Kidney glomerular epithelial cell (primary cell): ENCODE results near the gene CFAP210.
"Not testable (repeated sequence)": the region's sequence is repeated elsewhere in the genome, so short reads cannot be mapped to it uniquely, and the experiment has no call there.

ENCODE experiments used
- DNase-seq: peaks from one replicate; lab custom pipeline; 2025; lab: John Stamatoyannopoulos, UW

CFAP210 gene

DNA sequence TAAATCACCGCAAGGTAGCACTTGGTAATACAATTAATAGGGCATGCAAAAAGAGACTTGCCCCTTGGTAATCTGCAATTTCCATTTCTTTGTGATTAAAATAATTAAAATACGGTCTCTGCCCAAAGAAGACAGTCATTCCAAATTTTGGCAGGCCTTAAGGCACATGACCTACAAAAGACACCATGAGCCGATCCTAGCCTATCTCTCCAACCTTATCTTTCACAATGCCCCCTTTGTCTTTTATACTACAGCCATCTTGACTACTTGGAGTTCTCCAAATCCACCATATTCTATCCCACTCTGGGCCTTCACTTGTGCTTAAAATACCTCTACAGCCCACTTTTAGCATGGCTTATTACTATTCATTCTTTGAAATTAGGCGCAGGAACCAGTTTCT, 23.3 kb downstream of the CFAP210 start:
- no peak for DNase-seq

DNA sequence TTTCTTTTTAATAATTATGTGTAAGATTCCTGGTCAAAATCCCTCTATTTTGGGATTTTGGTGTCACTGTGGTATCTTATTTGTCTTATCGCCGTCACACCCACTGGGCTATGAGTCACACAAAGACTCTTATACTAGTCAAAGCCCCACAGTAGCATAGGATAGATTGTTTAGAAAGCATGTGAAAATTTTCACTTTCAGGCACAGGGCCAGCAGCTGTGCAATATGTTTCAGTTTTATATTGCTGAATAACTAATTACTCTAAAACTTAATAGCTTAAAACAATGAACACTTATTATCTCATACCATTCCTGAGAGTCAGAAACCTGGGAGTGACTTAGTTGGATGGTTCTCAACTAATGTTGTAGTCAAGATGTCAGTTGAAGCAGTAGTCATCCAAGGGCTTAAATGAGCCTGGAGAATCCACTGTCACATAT, 24.0 kb downstream of the CFAP210 start:
- DNase-seq, result no peak

DNA sequence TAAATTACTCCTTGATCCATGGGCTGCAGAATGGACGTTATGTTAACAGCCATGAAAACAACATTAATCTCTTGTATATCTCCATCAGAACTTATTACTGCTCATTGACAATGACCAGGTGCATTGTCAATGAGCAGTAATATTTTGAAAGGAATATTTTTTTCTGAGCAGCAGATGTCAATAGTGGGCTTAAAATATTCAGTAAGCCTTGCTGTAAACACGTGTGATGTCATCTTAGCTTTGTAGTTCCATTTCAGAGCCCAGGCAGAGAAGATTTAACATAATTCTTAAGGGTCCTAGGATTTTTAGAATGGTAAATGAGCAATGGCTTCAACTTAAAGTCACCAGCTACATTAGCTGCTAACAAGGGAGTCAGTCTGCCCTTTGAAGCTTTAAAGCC, 26.6 kb downstream of the CFAP210 start:
- no peak for DNase-seq

DNA sequence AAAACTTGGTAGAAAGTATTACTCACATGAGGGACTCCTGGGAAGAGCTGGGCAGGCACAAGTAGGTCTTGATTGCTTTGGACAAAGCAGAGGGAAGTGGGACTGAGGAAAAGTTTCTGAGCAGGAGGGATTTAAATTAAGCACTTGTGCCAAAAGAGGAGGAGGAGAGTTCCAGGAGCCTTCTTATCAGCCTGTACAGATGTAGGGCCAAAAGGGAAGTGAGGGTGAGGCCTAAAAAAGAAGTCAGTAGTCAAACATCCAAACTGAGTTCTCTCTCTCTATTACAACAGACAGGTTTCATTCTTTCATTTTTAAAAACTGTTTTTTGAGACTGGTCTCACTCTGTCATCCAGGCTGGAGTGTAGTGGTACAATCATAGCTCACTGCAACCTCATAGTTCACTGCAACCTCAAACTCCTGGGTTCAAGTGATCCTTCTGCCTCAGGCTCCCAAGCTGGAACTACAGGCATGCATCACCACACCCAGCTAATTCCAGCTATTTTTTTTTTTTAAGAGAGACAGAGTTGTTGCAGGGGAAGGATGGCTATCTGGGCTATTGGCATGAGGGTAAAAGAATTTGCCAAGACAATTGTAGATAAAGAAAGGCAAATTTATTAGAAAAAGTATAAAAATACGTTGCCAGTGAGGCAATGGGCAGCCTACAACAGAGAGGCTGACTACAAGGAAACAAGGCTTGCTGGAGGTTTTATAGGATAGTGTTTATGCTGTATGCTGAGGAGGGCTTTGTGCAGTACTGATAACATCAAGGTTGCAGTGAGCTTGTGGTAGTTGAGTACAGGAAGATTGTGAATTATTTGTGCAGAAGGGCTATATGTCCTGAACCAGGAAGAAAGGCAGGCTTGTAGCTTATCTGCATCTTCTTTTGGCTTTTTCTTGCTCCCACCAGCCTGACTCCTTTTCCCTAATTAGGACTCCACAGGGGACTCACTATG, 29.0 kb downstream of the CFAP210 start:
- no peak for DNase-seq

DNA sequence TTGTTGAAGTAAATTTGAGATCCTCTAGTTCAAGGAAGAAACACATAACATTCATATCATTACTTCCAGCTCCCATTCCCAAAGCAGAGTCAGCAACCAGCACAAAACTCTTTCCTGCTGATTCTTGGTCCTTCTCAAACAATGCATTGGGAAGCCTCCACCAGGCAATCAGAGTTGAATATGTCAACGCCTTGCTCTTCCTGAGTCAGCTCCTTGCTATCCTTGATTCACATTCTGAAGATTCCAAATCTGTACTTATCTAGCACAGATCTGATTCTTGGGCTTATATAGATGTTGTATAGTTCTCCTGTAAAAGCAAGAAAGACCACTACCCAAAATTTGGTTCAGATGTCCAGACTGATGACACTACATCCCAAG, 29.6 kb downstream of the CFAP210 start:
- DNase-seq, result no peak

DNA sequence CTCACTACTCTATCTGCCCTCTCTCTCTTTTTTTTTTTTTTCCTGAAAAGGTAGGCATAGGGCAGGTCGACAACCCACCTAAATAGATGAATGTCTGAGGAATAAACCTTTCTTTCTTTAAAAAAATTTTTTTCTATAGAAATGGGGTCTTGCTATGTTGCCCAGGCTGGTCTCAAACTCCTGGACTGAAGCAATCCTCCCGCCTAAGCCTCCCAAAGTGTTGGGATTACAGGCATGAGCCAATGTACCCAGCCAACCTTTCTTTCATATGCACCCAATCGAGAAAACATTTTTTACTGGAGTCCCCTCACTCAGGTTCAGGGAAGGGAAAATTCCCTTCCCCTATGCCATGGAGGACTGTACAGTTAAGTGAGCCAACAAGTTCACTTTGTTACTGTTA, 31.0 kb downstream of the CFAP210 start:
- DNase-seq, result no peak

DNA sequence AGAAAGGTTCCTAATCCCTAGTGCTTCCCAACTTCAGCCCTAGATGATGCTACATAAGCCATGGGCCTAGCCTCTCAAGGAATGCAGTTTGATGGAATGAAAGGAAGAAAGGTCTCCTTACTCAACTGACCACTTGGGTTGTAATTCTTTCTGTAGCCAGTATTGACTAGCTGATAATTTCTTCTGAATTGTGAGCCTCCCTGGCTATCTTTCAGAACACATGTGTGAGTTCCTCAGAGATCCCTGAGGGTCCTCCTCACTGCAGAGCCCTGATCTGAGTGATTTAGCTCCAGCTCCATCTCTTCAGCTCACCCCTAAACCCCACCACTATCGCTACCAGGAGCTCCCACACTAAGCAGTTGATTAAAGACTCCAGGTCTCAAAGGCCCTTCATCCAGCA, 31.5 kb downstream of the CFAP210 start:
- no peak for DNase-seq

DNA sequence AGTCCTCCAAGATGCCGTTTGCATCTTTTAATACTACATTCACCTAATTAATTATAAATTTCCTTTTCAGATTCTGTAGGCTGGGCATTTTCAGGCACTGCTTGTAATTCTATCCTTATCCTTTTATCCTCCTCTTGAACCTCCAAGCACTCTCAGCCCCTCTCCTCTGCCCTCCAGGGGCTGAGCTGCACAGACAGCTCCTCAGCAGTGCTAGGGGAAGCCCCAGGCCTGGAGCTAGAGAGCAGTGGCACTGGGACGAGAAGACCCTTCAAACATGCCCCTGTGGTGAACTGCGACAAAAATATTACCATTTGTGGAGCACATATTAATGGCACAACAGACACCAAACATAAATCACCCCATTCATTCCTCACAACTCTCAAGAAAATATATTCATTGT, 32.9 kb downstream of the CFAP210 start:
- no peak for DNase-seq

DNA sequence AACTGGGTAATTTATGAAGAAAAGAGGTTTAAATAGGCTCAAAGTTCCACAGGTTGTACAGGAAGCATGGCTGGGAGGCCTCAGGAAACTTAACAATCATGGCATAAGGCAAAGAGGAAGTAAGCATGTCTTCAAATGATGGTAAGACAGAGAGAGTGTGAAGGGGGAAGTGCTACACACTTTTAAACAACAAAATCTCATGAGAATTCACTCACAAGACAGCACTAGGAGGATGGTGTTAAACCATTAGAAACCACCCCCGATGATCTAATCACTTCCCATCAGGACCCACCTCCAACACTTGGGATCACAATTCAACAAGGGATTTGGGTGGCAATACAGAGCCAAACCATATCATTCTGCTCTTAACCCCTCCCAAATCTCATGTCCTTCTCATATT, 34.9 kb downstream of the CFAP210 start:
- DNase-seq, result no peak

DNA sequence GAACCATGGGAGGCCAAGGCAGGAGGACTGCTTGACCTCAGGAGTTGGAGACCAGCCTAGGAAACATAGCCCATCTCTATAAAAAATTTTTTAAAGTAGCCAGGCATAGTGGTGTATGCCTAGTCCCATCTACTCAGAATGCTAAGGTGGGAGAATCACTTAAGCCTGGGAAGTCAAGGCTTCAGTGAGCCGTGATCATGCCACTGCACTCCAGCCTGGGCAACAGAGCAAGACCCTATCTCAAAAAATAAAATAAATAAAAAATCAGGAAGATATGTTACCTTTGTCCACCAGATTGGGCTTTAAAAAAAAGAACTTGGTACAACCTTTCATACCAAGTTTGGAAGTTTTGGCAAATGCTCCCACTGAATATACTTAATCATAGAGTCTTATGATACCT, 35.3 kb downstream of the CFAP210 start:
- DNase-seq, result no peak

DNA sequence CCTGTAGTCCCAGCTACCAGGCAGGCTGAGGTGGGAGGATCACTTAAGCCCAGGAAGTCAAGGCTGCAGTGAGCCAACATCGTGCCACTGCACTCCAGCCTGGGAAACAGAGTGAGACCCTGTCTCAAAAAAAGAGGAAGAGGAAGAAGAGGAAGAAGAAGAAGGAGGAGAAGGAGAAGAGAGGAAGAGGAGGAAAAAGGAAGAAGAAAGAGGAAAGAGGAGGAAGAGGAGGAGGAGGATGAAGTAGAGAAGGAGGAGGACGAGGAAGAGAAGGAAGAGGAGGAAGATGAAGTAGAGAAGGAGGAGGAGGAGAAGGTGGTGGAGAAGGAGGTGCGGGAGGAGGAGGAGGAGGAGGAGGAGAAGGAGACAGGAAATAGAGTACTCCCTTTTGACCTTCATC, 38.0 kb downstream of the CFAP210 start:
- no peak for DNase-seq

DNA sequence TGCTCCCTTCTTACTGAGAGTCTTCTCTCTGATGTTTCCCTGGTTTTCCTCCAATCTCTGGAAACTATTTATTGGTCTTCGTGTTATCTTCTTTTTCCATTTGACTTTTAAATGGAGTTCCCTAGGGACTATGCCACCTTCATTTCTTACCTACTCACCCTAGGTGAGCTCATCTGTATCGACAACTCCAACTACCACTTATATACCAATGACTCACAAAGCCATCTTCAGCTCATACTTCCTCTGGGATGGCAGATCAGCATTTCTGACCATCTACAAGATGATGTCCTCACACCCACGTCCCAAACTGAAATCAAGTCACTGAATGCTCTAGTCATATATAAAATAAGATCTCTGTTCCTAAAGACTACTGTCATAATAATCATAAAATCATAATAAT, 40.6 kb downstream of the CFAP210 start:
- no peak for DNase-seq

DNA sequence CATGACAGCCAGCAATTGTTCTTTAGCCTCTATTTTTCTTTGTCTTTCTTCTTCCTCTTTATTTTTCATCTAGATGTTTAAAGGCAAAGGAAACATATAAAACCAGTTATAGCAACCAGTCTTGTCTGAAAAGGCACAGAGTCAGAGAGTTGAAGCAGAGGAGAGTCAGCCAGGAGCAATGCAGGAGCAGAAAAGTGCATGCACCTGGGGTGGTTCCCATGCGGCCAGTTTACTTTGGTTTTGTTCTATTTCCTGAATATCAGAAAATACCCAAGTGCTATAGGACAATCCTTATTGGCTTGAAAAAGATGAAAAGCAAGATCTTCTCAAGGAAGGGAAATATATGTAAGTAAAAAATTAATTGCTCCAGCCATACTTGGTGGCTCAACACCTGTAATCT, 44.9 kb downstream of the CFAP210 start:
- no peak for DNase-seq

DNA sequence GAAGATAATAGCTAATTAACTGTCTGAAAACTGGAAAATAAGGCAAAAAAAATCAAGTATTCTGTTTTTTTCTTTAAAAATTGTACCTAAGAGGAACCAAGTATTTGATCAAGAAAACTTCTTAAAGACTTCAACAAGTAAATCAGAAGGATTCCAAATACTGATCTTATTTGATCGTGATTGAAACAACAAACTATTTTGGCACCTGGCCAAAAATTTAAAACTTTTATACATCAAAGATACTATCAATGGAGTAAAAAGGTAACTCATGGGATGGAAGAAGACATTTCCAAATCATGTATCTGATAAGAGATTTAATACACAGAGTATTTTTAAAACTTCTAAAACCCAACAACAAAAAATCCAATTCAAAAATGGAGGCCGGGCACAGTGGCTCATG, 46.7 kb downstream of the CFAP210 start:
- DNase-seq, result no peak

DNA sequence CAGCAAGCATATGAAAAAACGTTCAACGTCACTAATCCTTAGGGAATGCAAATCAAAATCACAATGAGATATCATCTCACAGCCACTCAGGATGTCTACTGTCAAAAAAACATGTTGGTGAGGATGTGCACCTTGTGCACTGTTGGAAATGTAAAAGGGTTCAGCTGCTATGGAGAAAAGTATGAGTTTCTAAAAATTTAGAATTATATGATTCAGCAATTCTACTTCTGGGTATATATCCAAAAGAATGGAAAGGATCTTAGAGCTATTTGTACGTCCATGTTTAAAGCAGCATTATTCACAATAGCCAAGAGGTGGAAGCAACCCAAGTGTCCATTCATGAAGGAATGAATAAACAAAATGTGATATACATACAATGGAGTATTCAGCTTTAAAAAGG, 50.0 kb downstream of the CFAP210 start:
- DNase-seq, result no peak

DNA sequence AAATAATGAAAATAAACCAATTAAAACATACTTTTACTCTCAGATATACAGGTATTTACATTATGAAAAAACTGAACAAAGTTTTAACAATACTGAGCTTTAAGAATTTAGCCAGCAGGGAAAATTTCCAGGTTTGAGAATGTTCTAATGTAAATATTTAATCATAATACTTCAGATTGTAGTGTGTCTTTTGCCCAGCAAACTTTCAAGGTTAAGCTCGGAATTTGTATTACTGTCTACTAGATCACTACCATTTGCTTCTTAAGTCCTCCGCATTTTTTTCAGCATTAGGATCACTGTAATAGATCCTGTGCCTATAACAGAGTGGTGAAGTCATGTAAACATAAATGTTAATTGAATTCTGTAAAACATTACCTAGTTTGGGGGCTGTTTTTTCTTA, 52.7 kb downstream of the CFAP210 start:
- no peak for DNase-seq

DNA sequence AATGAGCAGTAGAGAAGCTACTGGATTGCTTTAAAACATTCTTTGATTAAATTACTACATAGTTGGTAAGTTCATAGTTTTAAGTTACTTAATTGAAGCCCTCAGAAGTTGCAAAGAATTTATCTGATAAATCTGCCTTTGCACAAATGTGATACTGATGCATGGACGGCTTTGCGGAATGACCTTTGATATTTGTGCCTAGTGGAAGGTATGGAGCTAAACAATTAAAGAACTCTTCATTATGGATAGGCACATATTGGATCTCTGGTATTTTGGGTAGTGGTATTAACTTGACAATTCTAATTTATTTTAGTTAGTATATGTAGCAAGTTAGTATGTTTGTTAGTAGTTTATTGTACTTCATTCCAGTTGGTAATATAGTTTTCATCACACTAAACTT, 54.1 kb downstream of the CFAP210 start:
- DNase-seq, result no peak

DNA sequence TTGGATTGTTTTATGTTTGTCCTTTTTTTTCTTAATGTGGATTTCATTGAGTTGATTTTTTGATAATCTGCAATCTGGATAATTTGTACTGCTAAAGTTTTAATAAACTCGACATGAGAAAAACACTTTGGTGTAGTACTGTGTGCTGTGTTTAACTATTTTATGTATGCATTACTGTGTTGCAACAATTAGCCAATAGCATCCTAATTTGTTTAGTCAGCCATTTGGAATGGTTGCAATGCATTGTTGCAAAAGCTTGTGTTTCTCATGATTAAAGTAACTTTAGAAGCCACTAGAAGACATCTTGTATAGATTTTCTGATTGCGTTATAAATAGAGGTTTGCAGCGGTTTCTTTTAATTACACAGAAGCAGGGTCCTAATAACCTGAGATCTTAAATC, 56.6 kb downstream of the CFAP210 start:
- DNase-seq, result no peak

DNA sequence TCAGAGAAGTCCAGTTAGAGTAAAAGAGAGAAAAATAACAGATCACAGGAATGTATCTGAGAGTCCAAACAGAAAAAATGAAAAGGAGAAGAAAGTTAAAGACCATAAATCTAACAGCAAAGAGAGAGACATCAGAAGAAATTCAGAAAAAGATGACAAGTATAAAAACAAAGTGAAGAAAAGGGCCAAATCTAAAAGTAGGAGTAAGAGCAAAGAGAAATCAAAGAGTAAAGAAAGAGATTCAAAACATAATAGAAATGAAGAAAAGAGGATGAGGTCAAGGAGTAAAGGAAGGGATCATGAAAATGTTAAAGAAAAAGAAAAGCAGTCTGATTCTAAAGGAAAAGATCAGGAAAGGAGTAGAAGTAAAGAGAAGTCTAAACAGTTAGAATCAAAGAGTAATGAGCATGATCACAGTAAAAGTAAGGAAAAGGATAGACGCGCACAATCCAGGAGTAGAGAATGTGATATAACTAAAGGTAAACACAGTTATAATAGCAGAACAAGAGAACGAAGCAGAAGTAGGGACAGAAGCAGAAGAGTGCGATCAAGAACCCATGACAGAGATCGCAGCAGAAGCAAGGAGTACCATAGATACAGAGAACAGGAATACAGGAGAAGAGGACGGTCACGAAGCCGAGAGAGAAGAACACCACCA, 57.6 kb downstream of the CFAP210 start:
- no peak for DNase-seq

DNA sequence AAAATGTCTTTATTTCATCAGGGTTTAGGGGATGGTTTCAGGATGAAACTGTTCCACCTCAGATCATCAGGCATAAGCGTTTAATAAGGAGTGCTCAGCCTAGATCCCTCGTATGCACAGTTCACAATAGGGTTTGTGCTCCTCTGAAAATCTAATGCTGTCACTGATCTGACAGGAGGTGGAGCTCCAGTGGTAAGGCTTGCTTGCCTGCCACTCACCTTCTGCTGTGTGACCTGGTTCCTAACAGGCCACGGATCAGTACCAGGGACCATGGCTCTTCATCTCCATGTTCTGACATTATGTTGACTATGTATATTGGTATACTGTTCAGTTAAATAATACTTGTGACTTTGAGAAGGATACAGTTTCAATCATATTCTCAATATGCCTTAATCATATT, 68.4 kb downstream of the CFAP210 start:
- DNase-seq, result no peak

DNA sequence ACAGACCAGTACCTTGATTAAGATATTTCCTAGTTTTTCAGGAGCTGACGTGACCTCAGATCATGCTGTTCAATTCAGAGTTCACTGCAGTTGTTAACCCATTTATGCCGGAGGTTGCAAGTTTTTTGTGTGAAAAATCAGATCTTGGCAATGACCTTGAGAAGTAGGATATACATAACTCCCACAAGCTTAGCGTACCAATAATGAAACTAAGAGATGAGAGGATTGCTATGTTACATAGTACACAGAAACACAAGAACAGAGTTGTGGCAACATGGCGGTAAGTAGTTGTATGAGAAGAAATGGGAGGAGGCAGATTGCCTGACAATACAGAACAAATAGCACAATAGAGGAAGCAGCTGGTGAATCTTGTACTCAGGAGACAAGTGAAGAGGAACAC, 71.0 kb downstream of the CFAP210 start:
- DNase-seq, result no peak

DNA sequence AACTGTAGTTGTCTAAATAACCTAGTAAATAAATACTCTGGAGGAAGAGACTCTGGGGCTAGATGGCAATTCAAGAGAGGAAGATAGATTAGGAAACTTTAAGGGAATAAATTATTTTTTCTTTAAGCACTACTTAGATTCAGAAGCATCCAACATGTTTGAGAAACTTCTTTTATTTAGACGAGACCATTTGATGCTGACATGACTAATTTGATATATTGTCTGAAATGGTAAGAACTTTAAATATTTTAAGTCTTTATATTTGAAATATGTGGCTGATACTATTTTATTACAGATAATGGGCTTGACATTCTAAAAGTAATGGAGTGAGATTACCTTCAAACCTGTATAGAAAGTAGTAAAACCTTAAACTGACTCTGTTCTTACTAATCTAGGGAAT, 73.7 kb downstream of the CFAP210 start:
- DNase-seq, result no peak

DNA sequence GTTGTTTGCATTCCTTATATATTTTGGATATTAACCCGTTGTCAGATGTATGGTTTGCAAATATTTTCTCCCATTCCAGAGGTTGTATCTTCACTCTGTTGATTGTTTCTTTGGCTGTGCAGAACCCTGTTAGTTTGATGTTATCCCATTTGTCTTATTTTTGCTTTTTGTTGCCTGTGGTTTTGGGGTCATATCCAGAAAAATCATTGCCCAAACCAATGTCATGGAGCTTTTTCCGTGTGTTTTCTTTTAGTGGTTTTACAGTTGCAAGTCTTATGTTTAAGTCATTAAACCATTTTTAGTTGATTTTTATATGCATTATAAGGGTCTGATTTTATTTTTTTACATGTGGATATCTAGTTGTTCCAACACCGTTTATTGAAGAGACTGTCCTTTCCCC, 74.3 kb downstream of the CFAP210 start:
- no peak for DNase-seq

DNA sequence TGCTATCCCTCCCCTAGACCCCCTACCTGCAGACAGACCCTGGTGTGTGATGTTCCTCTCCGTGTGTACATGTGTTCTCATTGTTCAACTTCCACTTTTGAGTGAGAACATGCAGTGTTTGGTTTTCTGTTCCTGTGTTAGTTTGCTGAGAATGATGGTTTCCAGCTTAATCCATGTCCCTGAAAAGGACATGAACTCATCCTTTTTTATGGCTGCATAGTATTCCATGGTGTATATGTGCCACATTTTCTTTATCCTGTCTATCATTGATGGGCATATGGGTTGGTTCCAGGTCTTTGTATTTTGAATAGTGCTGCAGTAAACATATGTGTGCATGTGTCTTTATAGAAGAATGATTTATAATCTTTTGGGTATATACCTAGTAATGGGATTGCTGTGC, 78.2 kb downstream of the CFAP210 start:
- DNase-seq, result not testable (repeated sequence)
